Mucosa of descending colon (tissue), 3 donors: Measurements from ENCODE around the gene DPY19L1. TPM values are rescaled to one million over a fixed set of nuclear protein-coding genes. Genes with fewer than 3 reads are reported as not detected.

Experiments
- microRNA-seq: library from miRNA; unstranded; fragments of <30 nt; microRNA quantifications from one replicate; pipeline ENCODE4, GENCODE V29; 2019
- total RNA-seq, 3 donors: library from RNA; stranded (reverse); fragmentation: NEBNext Ultra II Directional in 2 of 3; extraction: Animal tissue kit (Norgen Biotek cat#: 25700) in 2 of 3; gene quantifications; one replicate each; pipeline versions ENCODE4 v1.2.1 to v1.2.4, GENCODE V29; 2021 to 2023
- donor health status: DM: no; HTN: no; CAD: no; lungs with moderate emphysema.
- donor health status: DM: no; HTN: no; CAD: no.
- donor health status: DM: no; HTN: yes; CAD: no.

DPY19L1 gene
- total RNA-seq, 3 donors from 2014 or later, result 18.6 to 27.1 (median 20.8) TPM

Small RNAs within 50 kb of the gene (microRNA-seq; reads per million reads assigned to microRNA genes)
- gene MIR548N, result 0.70 reads per million

Other genes starting within 250 kb of the DPY19L1 start
- gene TBX20, start 216.6 kb upstream of the DPY19L1 start, total RNA-seq, result under 1 TPM in 1 of 3 donors, not detected in 2; 0.46 TPM